Measurements from ENCODE around the gene AGRN.
A peak's percentile ranks its signal among the peaks of the same experiment; 100 is the strongest.
"Not testable (repeated sequence)": the region's sequence is repeated elsewhere in the genome, so short reads cannot be mapped to it uniquely, and the experiment has no call there.

AGRN gene

DNA sequence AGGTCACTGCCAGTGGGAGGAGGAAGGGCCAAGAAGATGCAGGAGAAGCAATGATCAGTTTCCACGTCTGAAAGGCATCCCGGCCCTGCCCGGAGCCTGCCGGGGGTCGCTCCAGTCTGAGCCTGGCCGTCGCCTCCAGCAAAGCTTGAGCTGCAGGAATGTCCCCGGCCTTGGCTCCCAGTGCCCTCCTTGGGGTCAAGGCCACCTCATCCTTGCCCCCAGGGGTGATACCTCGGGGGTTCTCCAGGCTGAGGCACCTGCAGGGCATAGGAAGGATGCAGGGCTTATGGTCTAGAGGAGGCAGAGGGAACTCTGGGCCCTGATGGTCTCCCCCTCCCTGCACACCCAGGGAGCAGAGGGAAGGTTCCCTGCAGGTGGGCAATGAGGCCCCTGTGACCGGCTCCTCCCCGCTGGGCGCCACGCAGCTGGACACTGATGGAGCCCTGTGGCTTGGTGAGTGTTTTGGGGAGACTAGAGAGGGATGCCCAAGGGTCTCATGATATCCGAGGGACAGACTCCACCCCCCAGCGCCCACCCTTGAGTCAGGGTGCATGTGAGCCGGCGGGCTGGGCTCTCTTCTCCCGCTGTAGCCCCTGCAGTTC lies 34.3 kb downstream of the AGRN start:
- Histone ChIP-seq H3K9me3 (ENCODE audit: control insufficient read depth in 2 of 2, low read length in 2 of 2) (no peaks in the 10 kb centered on the region), H3K27ac (ENCODE audit: low read depth in 2 of 2, low read length in 2 of 2) (no peak overlapping the region), H3K4me3 (ENCODE audit: low read length in 2 of 2) (no peak overlapping the region), H3K36me3 (ENCODE audit: control insufficient read depth in 2 of 2, insufficient read depth in 2 of 2, low read length in 2 of 2) (peaks cover 4 to 9% of the 10 kb centered on the region in 2 donors), H3K4me1 (ENCODE audit: control insufficient read depth in 2 of 2, insufficient read depth in 2 of 2, low read length in 2 of 2) (peaks cover 4 to 11% of the 10 kb centered on the region in 2 donors), H3K27me3 (ENCODE audit: control insufficient read depth in 2 of 2, insufficient read depth in 2 of 2, low read length in 2 of 2) (peaks cover 7 to 12% of the 10 kb centered on the region in 2 donors), H3K9ac (ENCODE audit: low read depth in 1 of 2, low read length in 2 of 2) (no peak overlapping the region)

GRCh38 chr1:1054971-1055370 lies 35.1 kb downstream of the AGRN start:
- Histone ChIP-seq H3K4me1 (ENCODE audit: control insufficient read depth in 2 of 2, insufficient read depth in 2 of 2, low read length in 2 of 2) (peaks cover 8 to 15% of the 10 kb centered on the region in 2 donors), H3K27ac (ENCODE audit: low read depth in 2 of 2, low read length in 2 of 2) (no peak overlapping the region), H3K36me3 (ENCODE audit: control insufficient read depth in 2 of 2, insufficient read depth in 2 of 2, low read length in 2 of 2) (peaks cover 4 to 9% of the 10 kb centered on the region in 2 donors)

DNA sequence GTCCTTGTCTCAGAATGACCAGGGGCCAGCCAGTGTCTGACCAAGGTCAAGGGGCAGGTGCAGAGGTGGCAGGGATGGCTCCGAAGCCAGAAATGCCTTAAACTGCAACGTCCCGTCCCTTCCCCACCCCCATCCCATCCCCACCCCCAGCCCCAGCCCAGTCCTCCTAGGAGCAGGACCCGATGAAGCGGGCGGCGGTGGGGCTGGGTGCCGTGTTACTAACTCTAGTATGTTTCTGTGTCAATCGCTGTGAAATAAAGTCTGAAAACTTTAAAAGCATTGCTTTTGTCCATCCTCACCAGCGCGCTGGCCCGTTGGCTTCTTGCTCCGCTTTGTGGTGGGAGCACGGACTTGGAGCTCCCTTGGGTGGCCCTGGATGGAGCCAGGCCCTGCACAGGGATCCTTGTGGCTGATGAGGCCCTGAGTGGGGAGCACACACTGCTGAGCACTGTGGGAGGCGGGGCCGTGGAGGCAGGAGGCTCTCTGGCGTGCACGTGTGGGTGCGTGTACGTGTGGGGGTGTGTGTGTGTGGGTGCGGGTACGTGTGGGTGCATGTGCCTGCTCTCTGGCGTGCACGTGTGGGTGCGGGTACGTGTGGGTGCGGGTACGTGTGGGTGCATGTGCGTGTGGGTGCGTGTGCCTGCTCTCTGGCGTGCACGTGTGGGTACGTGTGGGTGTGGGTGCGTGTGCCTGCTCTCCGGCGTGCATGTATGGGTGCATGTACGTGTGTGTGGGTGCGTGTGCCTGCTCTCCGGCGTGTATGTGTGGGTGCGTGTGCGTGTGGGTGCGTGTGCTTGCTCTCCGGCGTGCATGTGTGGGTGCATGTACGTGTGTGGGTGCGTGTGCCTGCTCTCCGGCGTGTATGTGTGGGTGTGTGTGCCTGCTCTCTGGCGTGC lies 36.2 kb downstream of the AGRN start:
- no peak overlapping the region for H3K27ac ChIP-seq (ENCODE audit: low read depth in 2 of 2, low read length in 2 of 2)
- no peak overlapping the region for H3K4me3 ChIP-seq (ENCODE audit: low read length in 2 of 2)
- H3K36me3 ChIP-seq (ENCODE audit: control insufficient read depth in 2 of 2, insufficient read depth in 2 of 2, low read length in 2 of 2): peaks cover 4 to 9% of the 10 kb centered on the region in 2 donors
- H3K9me3 ChIP-seq (ENCODE audit: control insufficient read depth in 2 of 2, low read length in 2 of 2): no peaks in the 10 kb centered on the region
- peaks cover 8 to 9% of the 10 kb centered on the region in 2 donors for H3K4me1 ChIP-seq (ENCODE audit: control insufficient read depth in 2 of 2, insufficient read depth in 2 of 2, low read length in 2 of 2)
- H3K9ac ChIP-seq (ENCODE audit: low read depth in 1 of 2, low read length in 2 of 2): no peak overlapping the region
- peaks cover 19 to 24% of the 10 kb centered on the region in 2 donors for H3K27me3 ChIP-seq (ENCODE audit: control insufficient read depth in 2 of 2, insufficient read depth in 2 of 2, low read length in 2 of 2)

More at GRCh38 chr1:1054971-1055370, 35.1 kb downstream of the AGRN start:
- Histone ChIP-seq H3K9ac (ENCODE audit: low read depth in 1 of 2, low read length in 2 of 2) (no peak overlapping the region), H3K9me3 (ENCODE audit: control insufficient read depth in 2 of 2, low read length in 2 of 2) (no peaks in the 10 kb centered on the region), H3K27me3 (ENCODE audit: control insufficient read depth in 2 of 2, insufficient read depth in 2 of 2, low read length in 2 of 2) (peaks cover 11 to 15% of the 10 kb centered on the region in 2 donors), H3K4me3 (ENCODE audit: low read length in 2 of 2) (no peak overlapping the region)

DNA sequence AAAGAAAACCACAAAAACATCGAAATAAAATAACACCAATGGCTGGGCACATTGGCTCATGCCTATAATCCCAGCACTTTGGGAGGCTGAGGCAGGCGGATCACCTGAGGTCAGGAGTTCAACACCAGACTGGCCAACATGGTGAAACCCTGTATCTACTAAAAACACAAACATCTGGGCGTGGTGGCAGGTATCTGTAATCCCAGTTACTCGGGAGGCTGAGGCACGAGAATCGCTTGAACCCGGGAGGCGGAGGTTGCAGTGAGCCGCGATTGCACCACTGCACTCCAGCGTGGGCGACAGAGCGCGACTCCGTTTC lies 37.8 kb downstream of the AGRN start:
- H3K9ac ChIP-seq (ENCODE audit: low read depth in 1 of 2, low read length in 2 of 2); H3K4me3 ChIP-seq (ENCODE audit: low read length in 2 of 2); H3K27ac ChIP-seq (ENCODE audit: low read depth in 2 of 2, low read length in 2 of 2); H3K36me3 ChIP-seq (ENCODE audit: control insufficient read depth in 2 of 2, insufficient read depth in 2 of 2, low read length in 2 of 2); H3K9me3 ChIP-seq (ENCODE audit: control insufficient read depth in 2 of 2, low read length in 2 of 2); H3K4me1 ChIP-seq (ENCODE audit: control insufficient read depth in 2 of 2, insufficient read depth in 2 of 2, low read length in 2 of 2): not testable (repeated sequence)
- peaks cover 29 to 30% of the 10 kb centered on the region in 2 donors for H3K27me3 ChIP-seq (ENCODE audit: control insufficient read depth in 2 of 2, insufficient read depth in 2 of 2, low read length in 2 of 2)

DNA sequence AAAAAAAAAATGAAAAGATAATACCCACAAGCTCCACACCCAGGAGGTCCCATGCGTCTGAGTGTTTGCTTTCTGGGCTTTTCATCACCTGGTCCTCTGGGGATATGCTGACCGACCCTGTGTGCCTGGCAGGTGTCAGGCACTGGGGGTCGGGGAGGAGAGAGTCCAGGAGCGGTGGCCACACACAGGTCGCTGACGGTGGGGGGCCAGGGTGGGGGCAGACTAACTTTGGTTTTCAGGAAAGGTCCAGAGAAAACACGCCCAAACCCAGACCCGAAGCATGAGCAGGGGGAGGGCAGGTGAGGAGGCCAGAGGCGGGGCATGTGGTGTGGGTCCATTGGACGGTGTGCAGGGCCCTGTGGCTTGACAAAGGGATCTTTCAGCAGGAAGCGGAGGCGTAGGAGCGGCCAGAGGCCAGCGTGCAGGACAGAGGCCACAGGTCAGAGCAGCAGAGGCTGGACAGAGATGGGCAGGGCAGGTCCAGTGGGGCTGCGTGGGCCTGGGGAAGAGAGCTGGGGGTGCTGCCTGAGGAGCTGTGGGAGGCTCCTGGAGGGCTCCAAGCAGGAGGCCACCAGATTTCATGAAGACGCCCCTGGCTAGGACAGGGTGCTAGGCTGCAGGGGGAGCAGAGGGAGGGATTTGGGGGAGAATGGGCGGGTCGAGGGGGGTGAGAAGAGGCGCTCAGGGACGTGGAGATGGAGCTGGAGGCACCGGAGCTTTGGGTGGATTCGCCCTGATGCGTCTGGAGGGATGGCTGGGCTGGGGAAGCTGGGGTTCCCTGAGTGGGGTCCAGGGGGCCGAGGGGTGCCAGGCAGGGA lies 38.4 kb downstream of the AGRN start:
- H3K27ac ChIP-seq (ENCODE audit: low read depth in 2 of 2, low read length in 2 of 2): no peak overlapping the region
- H3K4me3 ChIP-seq (ENCODE audit: low read length in 2 of 2): no peak overlapping the region
- H3K4me1 ChIP-seq (ENCODE audit: control insufficient read depth in 2 of 2, insufficient read depth in 2 of 2, low read length in 2 of 2): peaks cover 8 to 9% of the 10 kb centered on the region in 2 donors
- no peak overlapping the region for H3K9ac ChIP-seq (ENCODE audit: low read depth in 1 of 2, low read length in 2 of 2)
- peaks cover 35 to 36% of the 10 kb centered on the region in 2 donors for H3K27me3 ChIP-seq (ENCODE audit: control insufficient read depth in 2 of 2, insufficient read depth in 2 of 2, low read length in 2 of 2)
- H3K9me3 ChIP-seq (ENCODE audit: control insufficient read depth in 2 of 2, low read length in 2 of 2): no peaks in the 10 kb centered on the region
- H3K36me3 ChIP-seq (ENCODE audit: control insufficient read depth in 2 of 2, insufficient read depth in 2 of 2, low read length in 2 of 2): peaks cover 0 to 2% of the 10 kb centered on the region in 2 donors

GRCh38 chr1:1058921-1059493 lies 39.1 kb downstream of the AGRN start:
- H3K9me3 ChIP-seq (ENCODE audit: control insufficient read depth in 2 of 2, low read length in 2 of 2): no peaks in the 10 kb centered on the region
- peaks cover 14% of the 10 kb centered on the region in 2 donors for H3K4me1 ChIP-seq (ENCODE audit: control insufficient read depth in 2 of 2, insufficient read depth in 2 of 2, low read length in 2 of 2)
- H3K27me3 ChIP-seq (ENCODE audit: control insufficient read depth in 2 of 2, insufficient read depth in 2 of 2, low read length in 2 of 2): peaks cover 41% of the 10 kb centered on the region in 2 donors
- H3K9ac ChIP-seq (ENCODE audit: low read depth in 1 of 2, low read length in 2 of 2): no peak overlapping the region
- no peak overlapping the region for H3K27ac ChIP-seq (ENCODE audit: low read depth in 2 of 2, low read length in 2 of 2)
- H3K36me3 ChIP-seq (ENCODE audit: control insufficient read depth in 2 of 2, insufficient read depth in 2 of 2, low read length in 2 of 2): peaks cover 0 to under 1% of the 10 kb centered on the region in 2 donors
- peak overlapping the region; percentile 13 to 48 for H3K4me3 ChIP-seq (ENCODE audit: low read length in 2 of 2)

DNA sequence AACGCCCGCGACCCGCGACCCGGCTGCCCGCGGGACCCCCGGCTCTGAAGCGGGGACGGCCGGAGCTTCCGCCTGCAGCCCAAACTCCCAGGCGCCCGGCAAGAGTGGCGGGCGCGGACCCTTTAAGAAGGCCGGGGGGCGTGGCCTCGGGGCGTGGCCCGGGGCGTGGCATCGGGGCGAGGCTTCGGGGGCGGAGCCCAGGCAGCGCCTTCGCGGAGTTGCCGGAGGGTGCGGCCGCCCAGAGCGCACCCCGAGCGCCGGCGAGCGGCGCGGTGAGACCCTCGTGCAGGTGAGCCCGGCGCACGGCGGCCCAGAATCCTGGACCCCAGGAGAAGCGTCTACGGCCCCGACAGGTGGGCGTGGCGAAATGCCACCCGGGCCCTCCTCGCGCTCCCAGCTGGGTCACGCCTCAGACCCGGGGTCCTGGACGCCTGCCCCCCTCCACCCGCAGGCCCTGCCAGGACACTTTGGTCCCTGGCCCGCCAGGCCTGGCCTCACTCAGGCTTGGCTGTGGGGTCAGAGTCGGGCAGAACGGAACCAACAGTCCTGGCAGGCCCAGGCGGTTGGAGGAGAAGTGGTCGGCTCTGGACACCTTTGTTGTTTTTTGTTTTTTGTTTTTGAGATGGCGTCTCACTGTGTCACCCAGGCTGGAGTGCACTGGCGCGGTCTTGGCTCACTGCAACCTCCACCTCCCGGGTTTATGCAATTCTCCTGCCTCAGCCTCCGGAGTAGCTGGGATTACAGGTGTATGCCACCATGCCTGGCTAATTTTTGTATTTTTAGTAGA lies 39.8 kb downstream of the AGRN start:
- no peaks in the 10 kb centered on the region for H3K9me3 ChIP-seq (ENCODE audit: control insufficient read depth in 2 of 2, low read length in 2 of 2)
- H3K4me1 ChIP-seq (ENCODE audit: control insufficient read depth in 2 of 2, insufficient read depth in 2 of 2, low read length in 2 of 2): peaks cover 18 to 19% of the 10 kb centered on the region in 2 donors
- no peaks in the 10 kb centered on the region for H3K36me3 ChIP-seq (ENCODE audit: control insufficient read depth in 2 of 2, insufficient read depth in 2 of 2, low read length in 2 of 2)
- H3K27me3 ChIP-seq (ENCODE audit: control insufficient read depth in 2 of 2, insufficient read depth in 2 of 2, low read length in 2 of 2): peaks cover 42% of the 10 kb centered on the region in 2 donors
- no peak overlapping the region for H3K9ac ChIP-seq (ENCODE audit: low read depth in 1 of 2, low read length in 2 of 2)
- H3K4me3 ChIP-seq (ENCODE audit: low read length in 2 of 2): peak overlapping the region; percentile 26 to 48
- no peak overlapping the region for H3K27ac ChIP-seq (ENCODE audit: low read depth in 2 of 2, low read length in 2 of 2)

DNA sequence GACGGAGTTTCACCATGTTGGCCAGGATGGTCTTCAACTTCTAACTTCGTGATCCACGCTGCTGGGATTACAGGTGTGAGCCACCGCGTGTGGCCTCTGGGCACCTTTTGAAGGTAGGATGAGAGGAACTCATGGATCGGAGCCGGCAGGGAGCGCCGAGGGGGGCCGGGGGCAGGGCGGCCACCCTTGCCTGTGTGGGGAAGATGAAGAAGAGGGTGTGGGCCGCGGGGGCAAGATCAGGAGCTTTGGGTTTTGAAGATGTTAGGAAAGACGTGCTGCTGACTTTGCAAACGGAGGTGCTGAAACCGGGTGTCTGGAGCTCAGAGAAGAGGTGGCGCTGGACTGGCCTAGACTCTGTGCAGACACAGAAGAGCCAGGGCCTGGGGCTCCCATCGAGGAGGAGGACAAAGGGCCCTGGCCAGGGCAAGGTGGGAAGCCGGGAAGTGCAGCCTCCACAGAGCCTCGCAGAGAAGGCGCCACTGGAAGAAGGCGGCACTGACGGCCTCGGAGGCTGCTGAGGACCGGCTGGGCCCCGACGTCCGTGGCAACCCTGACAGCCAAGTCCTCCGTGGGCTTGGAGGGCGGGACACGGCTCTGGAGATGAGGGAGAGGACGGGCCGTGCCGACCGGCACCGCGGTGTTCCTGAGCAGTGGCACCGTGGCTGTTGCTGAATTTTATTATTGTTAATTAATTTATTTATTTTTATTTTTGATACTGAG lies 40.5 kb downstream of the AGRN start:
- H3K9ac ChIP-seq (ENCODE audit: low read depth in 1 of 2, low read length in 2 of 2): no peak overlapping the region
- peaks cover 18 to 19% of the 10 kb centered on the region in 2 donors for H3K4me1 ChIP-seq (ENCODE audit: control insufficient read depth in 2 of 2, insufficient read depth in 2 of 2, low read length in 2 of 2)
- H3K9me3 ChIP-seq (ENCODE audit: control insufficient read depth in 2 of 2, low read length in 2 of 2): no peaks in the 10 kb centered on the region
- no peaks in the 10 kb centered on the region for H3K36me3 ChIP-seq (ENCODE audit: control insufficient read depth in 2 of 2, insufficient read depth in 2 of 2, low read length in 2 of 2)
- no peak overlapping the region for H3K4me3 ChIP-seq (ENCODE audit: low read length in 2 of 2)
- H3K27ac ChIP-seq (ENCODE audit: low read depth in 2 of 2, low read length in 2 of 2): no peak overlapping the region
- H3K27me3 ChIP-seq (ENCODE audit: control insufficient read depth in 2 of 2, insufficient read depth in 2 of 2, low read length in 2 of 2): peaks cover 42% of the 10 kb centered on the region in 2 donors

Measured in mucosa of rectum (tissue), 2 donors.